HepG2 (cell line): ENCODE results near the gene SLC10A1. TPM values are rescaled to one million over a fixed set of nuclear protein-coding genes. Genes with fewer than 3 reads are reported as not detected.

Source experiments
- DMAP1 ChIP-seq: IDR thresholded peaks from 2 replicates; pipeline ENCODE4 v1.6.1; 2016
- FOSL2 ChIP-seq: sonication (generic); formaldehyde crosslinking; IDR thresholded peaks from 2 replicates; pipeline ENCODE4 v1.4.0; 2020; ENCODE audit warnings: missing genetic modification reagents
- HHEX ChIP-seq: IDR thresholded peaks from 2 replicates; pipeline ENCODE4 v1.6.1; 2016; ENCODE audit warnings: control low read depth
- HNF4A ChIP-seq: sonication (generic); formaldehyde crosslinking; IDR thresholded peaks from 2 replicates; pipeline ENCODE4 v1.4.0; 2020; ENCODE audit warnings: missing genetic modification reagents
- MXD4 ChIP-seq: IDR thresholded peaks from 2 replicates; pipeline ENCODE4 v1.6.1; 2016; ENCODE audit warnings: mild to moderate bottlenecking, missing biosample characterization, missing genetic modification reagents
- PHF20 ChIP-seq: sonication (generic); formaldehyde crosslinking; IDR thresholded peaks from 2 replicates; pipeline ENCODE4 v1.5.0; 2020; ENCODE audit warnings: mild to moderate bottlenecking, missing genetic modification reagents
- ZC3H13 ChIP-seq: sonication (generic); formaldehyde crosslinking; IDR thresholded peaks from 2 replicates; pipeline ENCODE4 v1.8.1; 2023; ENCODE audit warnings: mild to moderate bottlenecking, missing genetic modification reagents, moderate library complexity
- ZNF460 ChIP-seq: sonication (generic); formaldehyde crosslinking; IDR thresholded peaks from 2 replicates; pipeline ENCODE4 v1.5.1; 2020; ENCODE audit warnings: missing genetic modification reagents, mild to moderate bottlenecking, borderline replicate concordance
- polyA plus RNA-seq, 8 experiments: library from polyadenylated mRNA; depleted of rRNA in 3 of 8; stranded (reverse) in 7 of 8; unstranded in 1 of 8; fragments of >200 nt; fragmentation: Illumina TruSeq in 4 of 8; extraction: Trizol in 4 of 8; gene quantifications; 2 replicates each; pipeline versions ENCODE4 v1.2.1 to v1.2.3, GENCODE V29; 2011 to 2016; ENCODE audit warnings: low read depth in 4 of 8, missing spikeins in 1 of 8, mixed read lengths in 1 of 8; ENCODE audit not compliant: insufficient read depth in 1 of 8
- total RNA-seq, 5 experiments: library from RNA; depleted of rRNA; stranded (reverse); fragments of >200 nt; fragmentation: Illumina TruSeq; extraction: Trizol; gene quantifications; 2 replicates each; pipeline ENCODE4 v1.2.3, GENCODE V29; 2016; ENCODE audit warnings: low read depth in 1 of 5
- TF ChIP-seq, protein P1 (sequence below), 2 experiments: sonication (generic) in 1 of 2; formaldehyde crosslinking in 1 of 2; IDR thresholded peaks; 2 replicates each; pipeline versions ENCODE4 v1.6.1 to v1.9.0; 2014 to 2022; ENCODE audit warnings: antibody characterized with exemption in 1 of 2, borderline replicate concordance in 1 of 2, inconsistent platforms in 1 of 2, low read depth in 1 of 2, missing genetic modification reagents in 1 of 2
- TF ChIP-seq, protein P2 (sequence below): sonication (generic); formaldehyde crosslinking; IDR thresholded peaks from 2 replicates; pipeline ENCODE4 v1.4.0; 2020; ENCODE audit warnings: missing genetic modification reagents
- TF ChIP-seq, protein P3 (sequence below): sonication (generic); formaldehyde crosslinking; IDR thresholded peaks from 2 replicates; pipeline ENCODE4 v1.4.0; 2020; ENCODE audit warnings: missing genetic modification reagents
- TF ChIP-seq, protein P4 (sequence below): IDR thresholded peaks from 2 replicates; pipeline ENCODE4 v1.4.0; 2020; ENCODE audit warnings: mild to moderate bottlenecking, missing genetic modification reagents

The SLC10A1 gene
- total and polyA plus RNA-seq, 2 of the 13 experiments (the other 11 are each of a cell fraction or from before 2014, with no cell fraction given) = 0.17 TPM; not detected in 1

DNA sequence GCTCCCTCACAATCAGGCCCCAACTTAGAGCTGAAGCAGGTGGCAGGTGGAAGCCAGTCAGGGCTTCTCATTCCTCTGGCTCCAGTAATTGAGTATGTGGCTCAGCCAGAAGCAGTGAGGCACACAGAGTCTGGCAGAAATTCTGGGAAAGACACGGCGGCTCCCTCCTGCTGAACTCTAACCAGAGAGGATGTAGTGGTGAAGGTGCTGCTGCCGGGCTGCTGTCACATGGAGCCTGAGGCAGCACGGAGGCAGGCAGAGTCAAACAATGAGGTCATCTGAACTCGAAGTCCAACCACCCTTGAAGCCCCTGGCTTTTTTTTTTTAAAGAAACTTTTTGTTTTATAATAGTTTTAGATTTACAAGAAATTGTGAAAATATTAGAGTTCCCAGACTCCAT lies 48.7 kb upstream of the SLC10A1 start (continued):
- TF ChIP-seq, protein P1, sequence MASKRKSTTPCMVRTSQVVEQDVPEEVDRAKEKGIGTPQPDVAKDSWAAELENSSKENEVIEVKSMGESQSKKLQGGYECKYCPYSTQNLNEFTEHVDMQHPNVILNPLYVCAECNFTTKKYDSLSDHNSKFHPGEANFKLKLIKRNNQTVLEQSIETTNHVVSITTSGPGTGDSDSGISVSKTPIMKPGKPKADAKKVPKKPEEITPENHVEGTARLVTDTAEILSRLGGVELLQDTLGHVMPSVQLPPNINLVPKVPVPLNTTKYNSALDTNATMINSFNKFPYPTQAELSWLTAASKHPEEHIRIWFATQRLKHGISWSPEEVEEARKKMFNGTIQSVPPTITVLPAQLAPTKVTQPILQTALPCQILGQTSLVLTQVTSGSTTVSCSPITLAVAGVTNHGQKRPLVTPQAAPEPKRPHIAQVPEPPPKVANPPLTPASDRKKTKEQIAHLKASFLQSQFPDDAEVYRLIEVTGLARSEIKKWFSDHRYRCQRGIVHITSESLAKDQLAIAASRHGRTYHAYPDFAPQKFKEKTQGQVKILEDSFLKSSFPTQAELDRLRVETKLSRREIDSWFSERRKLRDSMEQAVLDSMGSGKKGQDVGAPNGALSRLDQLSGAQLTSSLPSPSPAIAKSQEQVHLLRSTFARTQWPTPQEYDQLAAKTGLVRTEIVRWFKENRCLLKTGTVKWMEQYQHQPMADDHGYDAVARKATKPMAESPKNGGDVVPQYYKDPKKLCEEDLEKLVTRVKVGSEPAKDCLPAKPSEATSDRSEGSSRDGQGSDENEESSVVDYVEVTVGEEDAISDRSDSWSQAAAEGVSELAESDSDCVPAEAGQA (IDR thresholded peaks at IDR 0.05; ENCODE audit: low read depth) = no peak; the same call in 1 of the 2 replicates
- TF ChIP-seq, protein P1 (CRISPR knock-in tag; IDR thresholded peaks at IDR 0.05; ENCODE audit: borderline replicate concordance) = no peak
- TF ChIP-seq, protein P2, sequence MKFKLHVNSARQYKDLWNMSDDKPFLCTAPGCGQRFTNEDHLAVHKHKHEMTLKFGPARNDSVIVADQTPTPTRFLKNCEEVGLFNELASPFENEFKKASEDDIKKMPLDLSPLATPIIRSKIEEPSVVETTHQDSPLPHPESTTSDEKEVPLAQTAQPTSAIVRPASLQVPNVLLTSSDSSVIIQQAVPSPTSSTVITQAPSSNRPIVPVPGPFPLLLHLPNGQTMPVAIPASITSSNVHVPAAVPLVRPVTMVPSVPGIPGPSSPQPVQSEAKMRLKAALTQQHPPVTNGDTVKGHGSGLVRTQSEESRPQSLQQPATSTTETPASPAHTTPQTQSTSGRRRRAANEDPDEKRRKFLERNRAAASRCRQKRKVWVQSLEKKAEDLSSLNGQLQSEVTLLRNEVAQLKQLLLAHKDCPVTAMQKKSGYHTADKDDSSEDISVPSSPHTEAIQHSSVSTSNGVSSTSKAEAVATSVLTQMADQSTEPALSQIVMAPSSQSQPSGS (CRISPR knock-in tag) = peak; percentile 98
- no peak for TF ChIP-seq ZNF460 (CRISPR knock-in tag)
- peak; percentile 70 for TF ChIP-seq HNF4A (CRISPR knock-in tag)
- TF ChIP-seq, protein P3, sequence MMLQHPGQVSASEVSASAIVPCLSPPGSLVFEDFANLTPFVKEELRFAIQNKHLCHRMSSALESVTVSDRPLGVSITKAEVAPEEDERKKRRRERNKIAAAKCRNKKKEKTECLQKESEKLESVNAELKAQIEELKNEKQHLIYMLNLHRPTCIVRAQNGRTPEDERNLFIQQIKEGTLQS = peak; percentile 69; the same call in 1 of the 2 replicates
- peak; percentile 50 for TF ChIP-seq FOSL2 (CRISPR knock-in tag)
- TF ChIP-seq, protein P4, sequence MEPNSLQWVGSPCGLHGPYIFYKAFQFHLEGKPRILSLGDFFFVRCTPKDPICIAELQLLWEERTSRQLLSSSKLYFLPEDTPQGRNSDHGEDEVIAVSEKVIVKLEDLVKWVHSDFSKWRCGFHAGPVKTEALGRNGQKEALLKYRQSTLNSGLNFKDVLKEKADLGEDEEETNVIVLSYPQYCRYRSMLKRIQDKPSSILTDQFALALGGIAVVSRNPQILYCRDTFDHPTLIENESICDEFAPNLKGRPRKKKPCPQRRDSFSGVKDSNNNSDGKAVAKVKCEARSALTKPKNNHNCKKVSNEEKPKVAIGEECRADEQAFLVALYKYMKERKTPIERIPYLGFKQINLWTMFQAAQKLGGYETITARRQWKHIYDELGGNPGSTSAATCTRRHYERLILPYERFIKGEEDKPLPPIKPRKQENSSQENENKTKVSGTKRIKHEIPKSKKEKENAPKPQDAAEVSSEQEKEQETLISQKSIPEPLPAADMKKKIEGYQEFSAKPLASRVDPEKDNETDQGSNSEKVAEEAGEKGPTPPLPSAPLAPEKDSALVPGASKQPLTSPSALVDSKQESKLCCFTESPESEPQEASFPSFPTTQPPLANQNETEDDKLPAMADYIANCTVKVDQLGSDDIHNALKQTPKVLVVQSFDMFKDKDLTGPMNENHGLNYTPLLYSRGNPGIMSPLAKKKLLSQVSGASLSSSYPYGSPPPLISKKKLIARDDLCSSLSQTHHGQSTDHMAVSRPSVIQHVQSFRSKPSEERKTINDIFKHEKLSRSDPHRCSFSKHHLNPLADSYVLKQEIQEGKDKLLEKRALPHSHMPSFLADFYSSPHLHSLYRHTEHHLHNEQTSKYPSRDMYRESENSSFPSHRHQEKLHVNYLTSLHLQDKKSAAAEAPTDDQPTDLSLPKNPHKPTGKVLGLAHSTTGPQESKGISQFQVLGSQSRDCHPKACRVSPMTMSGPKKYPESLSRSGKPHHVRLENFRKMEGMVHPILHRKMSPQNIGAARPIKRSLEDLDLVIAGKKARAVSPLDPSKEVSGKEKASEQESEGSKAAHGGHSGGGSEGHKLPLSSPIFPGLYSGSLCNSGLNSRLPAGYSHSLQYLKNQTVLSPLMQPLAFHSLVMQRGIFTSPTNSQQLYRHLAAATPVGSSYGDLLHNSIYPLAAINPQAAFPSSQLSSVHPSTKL (CRISPR knock-in tag) = peak; percentile 60
- no peak for TF ChIP-seq HHEX
- TF ChIP-seq MXD4 (CRISPR knock-in tag) = peak; percentile 54; the same call in 1 of the 2 replicates
- no peak for TF ChIP-seq PHF20 (CRISPR knock-in tag)
- TF ChIP-seq DMAP1 (CRISPR knock-in tag) = peak; percentile 42; the same call in 1 of the 2 replicates
- no peak for TF ChIP-seq ZC3H13
